HepG2 (cell line): ENCODE data around the gene GAS6. TPM values are rescaled to one million over a fixed set of nuclear protein-coding genes. Genes with fewer than 3 reads are reported as not detected.

Experiments used
- ATAC-seq: fragments of 200-7000 bp; cut with Tn5 transposase; 3 replicates; pipeline ENCODE4 v1.9.1; 2020; ENCODE audit warnings: mild to moderate bottlenecking, moderate library complexity
- BruUV-seq: library from RNA; stranded (reverse); fragments of 400-500 nt; replicated peaks from 2 replicates; lab custom pipeline; 2021; lab: Mats Ljungman, UMichigan
- CTCF ChIA-PET: fragments of 300-600 bp; formaldehyde crosslinking; extraction: SDS; loops from one replicate; lab custom pipeline; 2021; ENCODE audit warnings: low total read pairs, inconsistent platforms, low intra/inter-chr PET ratio; lab: Yijun Ruan, JAX
- POLR2A ChIA-PET: fragments of 350-600 bp; sonication (Branson Sonifier 250); formaldehyde crosslinking; loops from one replicate; lab custom pipeline; 2020; ENCODE audit warnings: antibody characterized with exemption, inconsistent platforms; lab: Yijun Ruan, JAX
- DNase-seq: peaks from one replicate; pipeline ENCODE4 v3.0.0-alpha.2; 2015; ENCODE audit warnings: low spot score
- FAIRE-seq: peaks from 3 replicates; lab custom pipeline; 2011; peaks lifted over from hg19 to GRCh38; lab: Jason Lieb, UNC
- H2AFZ ChIP-seq: one replicate; pipeline ENCODE4 v1.6.1; 2011; ENCODE audit warnings: low read length, inconsistent platforms
- H3K27ac ChIP-seq: fragments of 300-600 bp; 3 replicates; pipeline ENCODE4 v1.8.0; 2011; ENCODE audit warnings: mixed run types, mild to moderate bottlenecking, mixed read lengths, low read length, inconsistent platforms; ENCODE audit not compliant: insufficient read depth; ENCODE audit errors: extremely low read length
- H3K27me3 ChIP-seq, 2 experiments: fragments of 200-600 bp in 1 of 2; 2 replicates in 1 of 2; 3 replicates in 1 of 2; pipeline versions ENCODE4 v1.6.0 to v1.8.0; 2011; ENCODE audit warnings: low read length in 2 of 2, mild to moderate bottlenecking in 2 of 2, moderate library complexity in 2 of 2, inconsistent platforms in 1 of 2; ENCODE audit not compliant: insufficient read depth in 2 of 2, control insufficient read depth in 1 of 2
- H3K36me3 ChIP-seq, 2 experiments: fragments of 200-600 bp in 1 of 2; replicated peaks in 1 of 2; 2 replicates in 1 of 2; 3 replicates in 1 of 2; pipeline versions ENCODE4 v1.5.1 to v1.8.0; 2011; ENCODE audit warnings: low read length in 2 of 2, inconsistent platforms in 1 of 2; ENCODE audit not compliant: insufficient read depth in 2 of 2, control insufficient read depth in 1 of 2
- H3K4me1 ChIP-seq: 2 replicates; pipeline ENCODE4 v1.5.1; 2012; ENCODE audit warnings: low read length, inconsistent platforms; ENCODE audit not compliant: insufficient read depth
- H3K4me2 ChIP-seq: 2 replicates; pipeline ENCODE4 v1.6.0; 2011; ENCODE audit warnings: low read depth, low read length, inconsistent platforms
- H3K4me3 ChIP-seq, 3 experiments: fragments of 200-600 bp in 1 of 3; sonication (generic), shearing (Covaris generic) in 1 of 3; replicated peaks in 1 of 3; 2 replicates each; pipeline ENCODE4 v1.5.1; 2011 to 2016; ENCODE audit warnings: low read length in 3 of 3, inconsistent platforms in 2 of 3, low read depth in 2 of 3, mild to moderate bottlenecking in 2 of 3, control low read depth in 1 of 3, mixed read lengths in 1 of 3; ENCODE audit not compliant: insufficient read depth in 1 of 3
- H3K79me2 ChIP-seq: one replicate; pipeline ENCODE4 v1.6.1; 2011; ENCODE audit warnings: low read length, inconsistent platforms; ENCODE audit not compliant: insufficient read depth
- H3K9ac ChIP-seq: 2 replicates; pipeline ENCODE4 v1.6.0; 2011; ENCODE audit warnings: mild to moderate bottlenecking, low read depth, low read length, inconsistent platforms; ENCODE audit not compliant: insufficient read depth
- H3K9me3 ChIP-seq: 2 replicates; pipeline ENCODE4 v1.5.1; 2012; ENCODE audit warnings: mild to moderate bottlenecking, low read length
- H4K20me1 ChIP-seq: 2 replicates; pipeline ENCODE4 v1.6.0; 2011; ENCODE audit warnings: inconsistent platforms, mild to moderate bottlenecking, low read length, moderate library complexity; ENCODE audit not compliant: insufficient read depth
- AKAP8 ChIP-seq: sonication (generic); formaldehyde crosslinking; IDR thresholded peaks from 2 replicates; pipeline ENCODE4 v1.5.1; 2020; ENCODE audit warnings: mild to moderate bottlenecking, missing genetic modification reagents
- HNF4A ChIP-seq: sonication (generic); formaldehyde crosslinking; IDR thresholded peaks from 2 replicates; pipeline ENCODE4 v1.4.0; 2020; ENCODE audit warnings: missing genetic modification reagents
- NRL ChIP-seq: sonication (generic); formaldehyde crosslinking; IDR thresholded peaks from 2 replicates; pipeline ENCODE4 v1.5.0; 2020; ENCODE audit warnings: missing genetic modification reagents, mild to moderate bottlenecking, moderate library complexity, borderline replicate concordance
- SNAI1 ChIP-seq: sonication (generic); formaldehyde crosslinking; IDR thresholded peaks from 2 replicates; pipeline ENCODE4 v1.5.0; 2020; ENCODE audit warnings: mild to moderate bottlenecking, missing genetic modification reagents, borderline replicate concordance
- SP1 ChIP-seq, 2 experiments: fragments of 450-650 bp in 1 of 2; sonication (generic) in 1 of 2; formaldehyde crosslinking in 1 of 2; IDR thresholded peaks; 2 replicates each; pipeline versions ENCODE4 v1.4.0 to v1.6.1; 2016 to 2020; ENCODE audit warnings: missing genetic modification reagents in 1 of 2
- ZFY ChIP-seq: sonication (generic); formaldehyde crosslinking; IDR thresholded peaks from 2 replicates; pipeline ENCODE4 v1.4.0; 2020; ENCODE audit warnings: missing genetic modification reagents
- ZNF292 ChIP-seq: sonication (generic); formaldehyde crosslinking; IDR thresholded peaks from 2 replicates; pipeline ENCODE4 v1.8.1; 2022; ENCODE audit warnings: mild to moderate bottlenecking, low read depth, missing genetic modification reagents, borderline replicate concordance
- ZNF30 ChIP-seq: sonication (generic); formaldehyde crosslinking; IDR thresholded peaks from 2 replicates; pipeline ENCODE4 v1.5.0; 2020; ENCODE audit warnings: mild to moderate bottlenecking, missing genetic modification reagents
- ZNF496 ChIP-seq: sonication (generic); formaldehyde crosslinking; IDR thresholded peaks from 2 replicates; pipeline ENCODE4 v1.8.1; 2023; ENCODE audit warnings: mild to moderate bottlenecking, moderate library complexity, missing genetic modification reagents; ENCODE audit not compliant: insufficient replicate concordance
- ZNF629 ChIP-seq: sonication (generic); formaldehyde crosslinking; conservative IDR thresholded peaks from 2 replicates; pipeline ENCODE4 v1.5.0; 2020; ENCODE audit warnings: missing genetic modification reagents
- ZNF749 ChIP-seq: sonication (generic); formaldehyde crosslinking; IDR thresholded peaks from 2 replicates; pipeline ENCODE4 v1.8.0; 2022; ENCODE audit warnings: mild to moderate bottlenecking, missing genetic modification reagents, moderate library complexity, borderline replicate concordance
- ZNF780A ChIP-seq: sonication (generic); formaldehyde crosslinking; IDR thresholded peaks from 2 replicates; pipeline ENCODE4 v1.8.0; 2022; ENCODE audit warnings: mild to moderate bottlenecking, missing genetic modification reagents, moderate library complexity
- ZNF878 ChIP-seq: sonication (generic); formaldehyde crosslinking; IDR thresholded peaks from 2 replicates; pipeline ENCODE4 v1.8.1; 2023; ENCODE audit warnings: mild to moderate bottlenecking, missing genetic modification reagents, moderate library complexity
- WGBS: methylation state at CpG from one replicate; pipeline ENCODE4 v1.1.6; 2017; ENCODE audit warnings: low lambda C conversion rate; 5-methylcytosine and 5-hydroxymethylcytosine counted together
- in situ Hi-C: cut with HindIII; loops from 2 replicates; pipeline ENCODE4 v1.10.0; 2017; ENCODE audit warnings: low pct_unique_long_range_greater_than_20kb; ENCODE audit not compliant: extremely low pct_ligation_motif_present
- intact Hi-C: fragments of 100-400 bp; cut with micrococcal nuclease; formaldehyde crosslinking; loops from one replicate; pipeline ENCODE4 v1.10.0; 2022; ENCODE audit not compliant: unreplicated experiment
- polyA plus RNA-seq, 8 experiments: library from polyadenylated mRNA; depleted of rRNA in 3 of 8; stranded (reverse) in 7 of 8; unstranded in 1 of 8; fragments of >200 nt; fragmentation: Illumina TruSeq in 4 of 8; extraction: Trizol in 4 of 8; gene quantifications; 2 replicates each; pipeline versions ENCODE4 v1.2.1 to v1.2.3, GENCODE V29; 2011 to 2016; ENCODE audit warnings: low read depth in 4 of 8, missing spikeins in 1 of 8, mixed read lengths in 1 of 8; ENCODE audit not compliant: insufficient read depth in 1 of 8
- total RNA-seq, 5 experiments: library from RNA; depleted of rRNA; stranded (reverse); fragments of >200 nt; fragmentation: Illumina TruSeq; extraction: Trizol; gene quantifications; 2 replicates each; pipeline ENCODE4 v1.2.3, GENCODE V29; 2016; ENCODE audit warnings: low read depth in 1 of 5
- TF ChIP-seq, protein P1 (sequence below): sonication (generic); formaldehyde crosslinking; conservative IDR thresholded peaks from 2 replicates; pipeline ENCODE4 v1.8.0; 2022; ENCODE audit warnings: mild to moderate bottlenecking, moderate library complexity, missing genetic modification reagents
- TF ChIP-seq, protein P2 (sequence below): sonication (generic); IDR thresholded peaks from 2 replicates; pipeline ENCODE4 v1.6.1; 2016; ENCODE audit warnings: low read depth, borderline replicate concordance
- TF ChIP-seq, protein P3 (sequence below): sonication (generic); formaldehyde crosslinking; IDR thresholded peaks from 2 replicates; pipeline ENCODE4 v1.4.0; 2020; ENCODE audit warnings: missing genetic modification reagents
- TF ChIP-seq, protein P4 (sequence below): sonication (generic); formaldehyde crosslinking; IDR thresholded peaks from 2 replicates; pipeline ENCODE4 v1.4.0; 2020; ENCODE audit warnings: mild to moderate bottlenecking, missing genetic modification reagents

The GAS6 gene
- total and polyA plus RNA-seq, 2 of the 13 experiments (the other 11 are each of a cell fraction or from before 2014, with no cell fraction given): 0.09 to 0.24 TPM

DNA sequence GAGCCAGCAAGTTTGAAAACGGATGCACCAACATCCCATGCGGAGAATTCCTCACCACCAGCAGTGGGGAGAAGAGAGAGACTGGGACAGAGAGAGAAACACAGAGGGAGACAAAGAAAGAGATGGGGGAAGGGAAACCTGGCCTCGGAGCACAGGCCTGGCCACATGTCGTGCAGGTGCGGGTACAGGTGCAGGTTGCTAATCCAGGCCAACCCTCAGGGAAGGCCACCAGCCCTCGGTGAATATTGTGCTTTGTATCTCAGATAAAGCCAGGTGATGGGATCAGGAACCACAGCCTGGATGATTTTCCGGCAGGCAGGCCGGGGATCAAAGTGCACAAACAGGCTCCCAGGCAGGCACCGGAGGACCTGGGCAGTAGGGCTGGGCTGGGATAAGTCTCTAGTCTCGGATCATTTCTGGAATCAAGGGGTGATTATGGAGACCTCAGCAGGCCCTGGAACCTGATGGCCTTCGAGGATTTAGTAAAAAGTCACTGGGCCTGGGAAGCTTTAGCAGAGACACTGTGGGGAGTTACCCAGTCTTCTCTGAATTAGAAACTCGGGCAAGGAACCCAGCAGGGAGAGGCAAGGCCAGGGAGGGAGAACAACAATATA, 3.7 kb downstream of the GAS6 start:
- H3K27ac ChIP-seq: no peak overlapping the region
- H2AFZ ChIP-seq: no peak overlapping the region
- peak overlapping the region in 1 of 3 experiments; percentile 34; a peak in 2 of 6 replicates for H3K4me3 ChIP-seq
- no TSS peak for BruUV-seq
- ATAC-seq (peak; percentile 78), FAIRE-seq (peak; percentile 54), DNase-seq (peak; percentile 34)
- in situ Hi-C loops: no loop called here
- H3K9me3 ChIP-seq: no peaks in the 10 kb centered on the region
- ChIA-PET CTCF (no interaction called here), POLR2A (no interaction called here)
- H3K4me2 ChIP-seq: peak overlapping the region; percentile 44
- no peaks in the 10 kb centered on the region for H3K79me2 ChIP-seq
- peaks cover 2 to 9% of the 10 kb centered on the region in 2 experiments; a peak in 4 of 5 replicates for H3K27me3 ChIP-seq
- H3K36me3 ChIP-seq: no peaks in the 10 kb centered on the region
- 16% methylated on average over 8 of the region's 12 CpGs for WGBS
- H4K20me1 ChIP-seq: no peaks in the 10 kb centered on the region
- intact Hi-C loops: no loop called here
- H3K4me1 ChIP-seq: peaks cover 51% of the 10 kb centered on the region
- H3K9ac ChIP-seq: no peak overlapping the region
- no peak for TF ChIP-seq ZNF749 (CRISPR knock-in tag)
- TF ChIP-seq, protein P1, sequence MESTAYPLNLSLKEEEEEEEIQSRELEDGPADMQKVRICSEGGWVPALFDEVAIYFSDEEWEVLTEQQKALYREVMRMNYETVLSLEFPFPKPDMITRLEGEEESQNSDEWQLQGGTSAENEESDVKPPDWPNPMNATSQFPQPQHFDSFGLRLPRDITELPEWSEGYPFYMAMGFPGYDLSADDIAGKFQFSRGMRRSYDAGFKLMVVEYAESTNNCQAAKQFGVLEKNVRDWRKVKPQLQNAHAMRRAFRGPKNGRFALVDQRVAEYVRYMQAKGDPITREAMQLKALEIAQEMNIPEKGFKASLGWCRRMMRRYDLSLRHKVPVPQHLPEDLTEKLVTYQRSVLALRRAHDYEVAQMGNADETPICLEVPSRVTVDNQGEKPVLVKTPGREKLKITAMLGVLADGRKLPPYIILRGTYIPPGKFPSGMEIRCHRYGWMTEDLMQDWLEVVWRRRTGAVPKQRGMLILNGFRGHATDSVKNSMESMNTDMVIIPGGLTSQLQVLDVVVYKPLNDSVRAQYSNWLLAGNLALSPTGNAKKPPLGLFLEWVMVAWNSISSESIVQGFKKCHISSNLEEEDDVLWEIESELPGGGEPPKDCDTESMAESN (CRISPR knock-in tag): 0 out of 2 replicates have a peak, but pooled peaks have one; percentile 31
- TF ChIP-seq ZNF629 (CRISPR knock-in tag): 0 out of 2 replicates have a peak, but pooled peaks have one; percentile 8
- no peak for TF ChIP-seq ZNF878
- peak; percentile 88 for TF ChIP-seq ZNF780A (CRISPR knock-in tag)
- TF ChIP-seq SP1 (IDR thresholded peaks at IDR 0.05): no peak
- TF ChIP-seq SP1 (CRISPR knock-in tag; IDR thresholded peaks at IDR 0.05): no peak
- TF ChIP-seq SNAI1 (CRISPR knock-in tag): no peak
- TF ChIP-seq, protein P2, sequence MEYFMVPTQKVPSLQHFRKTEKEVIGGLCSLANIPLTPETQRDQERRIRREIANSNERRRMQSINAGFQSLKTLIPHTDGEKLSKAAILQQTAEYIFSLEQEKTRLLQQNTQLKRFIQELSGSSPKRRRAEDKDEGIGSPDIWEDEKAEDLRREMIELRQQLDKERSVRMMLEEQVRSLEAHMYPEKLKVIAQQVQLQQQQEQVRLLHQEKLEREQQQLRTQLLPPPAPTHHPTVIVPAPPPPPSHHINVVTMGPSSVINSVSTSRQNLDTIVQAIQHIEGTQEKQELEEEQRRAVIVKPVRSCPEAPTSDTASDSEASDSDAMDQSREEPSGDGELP: peak; percentile 46; the same call in 1 of the 2 replicates
- no peak for TF ChIP-seq ZNF496
- TF ChIP-seq, protein P3, sequence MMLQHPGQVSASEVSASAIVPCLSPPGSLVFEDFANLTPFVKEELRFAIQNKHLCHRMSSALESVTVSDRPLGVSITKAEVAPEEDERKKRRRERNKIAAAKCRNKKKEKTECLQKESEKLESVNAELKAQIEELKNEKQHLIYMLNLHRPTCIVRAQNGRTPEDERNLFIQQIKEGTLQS (CRISPR knock-in tag): 0 out of 2 replicates have a peak, but pooled peaks have one; percentile 14
- TF ChIP-seq ZNF292: peak; percentile 41; the same call in 1 of the 2 replicates
- TF ChIP-seq ZFY (CRISPR knock-in tag): peak; percentile 48; the same call in 1 of the 2 replicates
- no peak for TF ChIP-seq AKAP8 (CRISPR knock-in tag)
- no peak for TF ChIP-seq ZNF30
- TF ChIP-seq, protein P4, sequence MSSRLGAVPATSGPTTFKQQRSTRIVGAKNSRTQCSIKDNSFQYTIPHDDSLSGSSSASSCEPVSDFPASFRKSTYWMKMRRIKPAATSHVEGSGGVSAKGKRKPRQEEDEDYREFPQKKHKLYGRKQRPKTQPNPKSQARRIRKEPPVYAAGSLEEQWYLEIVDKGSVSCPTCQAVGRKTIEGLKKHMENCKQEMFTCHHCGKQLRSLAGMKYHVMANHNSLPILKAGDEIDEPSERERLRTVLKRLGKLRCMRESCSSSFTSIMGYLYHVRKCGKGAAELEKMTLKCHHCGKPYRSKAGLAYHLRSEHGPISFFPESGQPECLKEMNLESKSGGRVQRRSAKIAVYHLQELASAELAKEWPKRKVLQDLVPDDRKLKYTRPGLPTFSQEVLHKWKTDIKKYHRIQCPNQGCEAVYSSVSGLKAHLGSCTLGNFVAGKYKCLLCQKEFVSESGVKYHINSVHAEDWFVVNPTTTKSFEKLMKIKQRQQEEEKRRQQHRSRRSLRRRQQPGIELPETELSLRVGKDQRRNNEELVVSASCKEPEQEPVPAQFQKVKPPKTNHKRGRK (CRISPR knock-in tag): no peak
- 0 out of 2 replicates have a peak, but pooled peaks have one; percentile 50 for TF ChIP-seq NRL (CRISPR knock-in tag)
- peak; percentile 85 for TF ChIP-seq HNF4A
